Smooth muscle cell (in vitro differentiated cells): Measurements from ENCODE around the gene STRIP2. TPM values are rescaled to one million over a fixed set of nuclear protein-coding genes. Genes with fewer than 3 reads are reported as not detected.
"Not testable (repeated sequence)": the region's sequence is repeated elsewhere in the genome, so short reads cannot be mapped to it uniquely, and the experiment has no call there.

Experiments
- DNase-seq: peaks from one replicate; lab custom pipeline; 2025; ENCODE audit not compliant: unreplicated experiment; lab: John Stamatoyannopoulos, UW
- H2AFZ ChIP-seq: fragments of 200-600 bp; sonication (generic); 2 replicates; pipeline ENCODE4 v1.6.0; 2016; ENCODE audit warnings: antibody characterized with exemption, low read depth, mild to moderate bottlenecking
- H3F3A ChIP-seq: fragments of 200-600 bp; sonication (generic); 2 replicates; pipeline ENCODE4 v1.6.0; 2017; ENCODE audit warnings: antibody characterized with exemption, low read depth
- H3K27ac ChIP-seq: fragments of 200-600 bp; sonication (generic); 2 replicates; pipeline ENCODE4 v1.5.1; 2016; ENCODE audit warnings: low read depth, mild to moderate bottlenecking
- H3K27me3 ChIP-seq: fragments of 200-600 bp; sonication (generic); 2 replicates; pipeline ENCODE4 v1.6.1; 2016; ENCODE audit warnings: low read depth, mild to moderate bottlenecking
- H3K36me3 ChIP-seq: fragments of 200-600 bp; sonication (generic); 2 replicates; pipeline ENCODE4 v1.5.1; 2016; ENCODE audit warnings: low read depth
- H3K4me1 ChIP-seq: fragments of 200-600 bp; sonication (generic); 2 replicates; pipeline ENCODE4 v1.5.1; 2016; ENCODE audit warnings: low read depth
- H3K4me2 ChIP-seq: fragments of 200-600 bp; sonication (generic); 2 replicates; pipeline ENCODE4 v1.6.0; 2016; ENCODE audit warnings: mild to moderate bottlenecking
- H3K4me3 ChIP-seq: fragments of 200-600 bp; sonication (generic); 2 replicates; pipeline ENCODE4 v1.5.1; 2016; ENCODE audit warnings: mild to moderate bottlenecking
- H3K79me2 ChIP-seq: fragments of 200-600 bp; sonication (generic); 2 replicates; pipeline ENCODE4 v1.6.0; 2016; ENCODE audit warnings: low read depth, mild to moderate bottlenecking
- H3K9ac ChIP-seq: fragments of 200-600 bp; sonication (generic); 2 replicates; pipeline ENCODE4 v1.6.0; 2016; ENCODE audit warnings: low read depth
- H3K9me3 ChIP-seq: fragments of 200-600 bp; sonication (generic); replicated peaks from 2 replicates; pipeline ENCODE4 v1.5.1; 2016; ENCODE audit warnings: low read depth
- H4K20me1 ChIP-seq: fragments of 200-600 bp; sonication (generic); 2 replicates; pipeline ENCODE4 v1.6.0; 2016; ENCODE audit warnings: low read depth
- CTCF ChIP-seq: fragments of 200-600 bp; sonication (generic); IDR thresholded peaks from 2 replicates; pipeline ENCODE4 v1.5.1; 2017; ENCODE audit warnings: borderline replicate concordance, mild to moderate bottlenecking, antibody characterized with exemption; ENCODE audit not compliant: insufficient read depth, poor library complexity, severe bottlenecking
- WGBS: methylation state at CpG from one replicate; pipeline ENCODE4 v1.1.7; 2016; ENCODE audit warnings: low lambda C conversion rate; 5-methylcytosine and 5-hydroxymethylcytosine counted together
- polyA plus RNA-seq: library from polyadenylated mRNA; unstranded; fragments of >200 nt; fragmentation: Nextera tagmentation; extraction: Ambion mirVana; gene quantifications from 2 replicates; pipeline ENCODE4 v1.2.1, GENCODE V29; 2016
- total RNA-seq: library from RNA; depleted of rRNA; stranded (reverse); fragments of >200 nt; gene quantifications from 2 replicates; pipeline ENCODE4 v1.2.3, GENCODE V29; 2014

Gene STRIP2
- total and polyA plus RNA-seq, 2 experiments from 2014 or later, result 0.39 to 6.9 TPM

- no peaks in the 10 kb centered on the region for H3K36me3 ChIP-seq
- no peaks in the 10 kb centered on the region for H3K9me3 ChIP-seq
- no peak overlapping the region for H3K4me2 ChIP-seq
- WGBS, result 68% methylated on average over 5 of the region's 5 CpGs
- no peaks in the 10 kb centered on the region for H3F3A ChIP-seq
- peaks cover 19% of the 10 kb centered on the region for H3K27me3 ChIP-seq
- H3K79me2 ChIP-seq, result no peaks in the 10 kb centered on the region
- no peaks in the 10 kb centered on the region for H3K4me1 ChIP-seq
- no peak overlapping the region for H3K4me3 ChIP-seq
- H2AFZ ChIP-seq, result no peak overlapping the region
- TF ChIP-seq CTCF, result no peak
- H4K20me1 ChIP-seq, result no peaks in the 10 kb centered on the region
- no peak overlapping the region for H3K27ac ChIP-seq
- H3K9ac ChIP-seq, result no peak overlapping the region
- no peak for DNase-seq
Observed at GRCh38 chr7:129522971-129523340, 88.7 kb downstream of the STRIP2 start.

- no peak overlapping the region for H3K9ac ChIP-seq
Observed at GRCh38 chr7:129523924-129524323, 89.7 kb downstream of the STRIP2 start.

GRCh38 chr7:129524405-129524804, 90.2 kb downstream of the STRIP2 start:
- H3K27ac ChIP-seq, result not testable (repeated sequence)

More at GRCh38 chr7:129523924-129524323, 89.7 kb downstream of the STRIP2 start:
- H3K9me3 ChIP-seq, result no peaks in the 10 kb centered on the region
- no peak overlapping the region for H3K27ac ChIP-seq
- H3K4me1 ChIP-seq, result no peaks in the 10 kb centered on the region
- H2AFZ ChIP-seq, result no peak overlapping the region
- TF ChIP-seq CTCF, result no peak
- H3K4me2 ChIP-seq, result no peak overlapping the region
- no peaks in the 10 kb centered on the region for H3K36me3 ChIP-seq
- no peaks in the 10 kb centered on the region for H3K79me2 ChIP-seq
- H4K20me1 ChIP-seq, result no peaks in the 10 kb centered on the region
- no peaks in the 10 kb centered on the region for H3F3A ChIP-seq
- H3K4me3 ChIP-seq, result no peak overlapping the region
- DNase-seq, result no peak
- H3K27me3 ChIP-seq, result peaks cover 19% of the 10 kb centered on the region
- WGBS, result 87% methylated on average over 3 of the region's 3 CpGs

GRCh38 chr7:129525225-129525862, 91.1 kb downstream of the STRIP2 start:
- no peak for TF ChIP-seq CTCF
- H4K20me1 ChIP-seq, result no peaks in the 10 kb centered on the region
- H3K79me2 ChIP-seq, result no peaks in the 10 kb centered on the region
- H3K9ac ChIP-seq, result no peak overlapping the region
- no peak overlapping the region for H3K4me3 ChIP-seq
- DNase-seq, result no peak
- H3K4me1 ChIP-seq, result no peaks in the 10 kb centered on the region
- no peak overlapping the region for H3K27ac ChIP-seq
- no peaks in the 10 kb centered on the region for H3F3A ChIP-seq
- no peaks in the 10 kb centered on the region for H3K36me3 ChIP-seq
- peaks cover 19% of the 10 kb centered on the region for H3K27me3 ChIP-seq
- no peak overlapping the region for H2AFZ ChIP-seq
- no peak overlapping the region for H3K4me2 ChIP-seq
- 90% methylated on average over 9 of the region's 9 CpGs for WGBS
- no peaks in the 10 kb centered on the region for H3K9me3 ChIP-seq

More at GRCh38 chr7:129524405-129524804, 90.2 kb downstream of the STRIP2 start:
- not testable (repeated sequence) for H3K9me3 ChIP-seq, H4K20me1 ChIP-seq, H3F3A ChIP-seq, H3K4me2 ChIP-seq, H2AFZ ChIP-seq, H3K36me3 ChIP-seq, H3K9ac ChIP-seq, H3K4me1 ChIP-seq, DNase-seq, H3K79me2 ChIP-seq, H3K4me3 ChIP-seq
- 88% methylated on average over 2 of the region's 2 CpGs for WGBS
- peaks cover 19% of the 10 kb centered on the region for H3K27me3 ChIP-seq
